IMR-90 (cell line): Measurements from ENCODE around the gene RAPH1.

Source experiments
- CEBPB ChIP-seq: IDR thresholded peaks from 2 replicates; pipeline ENCODE4 v1.6.1; 2012; ENCODE audit warnings: low read depth, low read length, improper control_type of control experiment
- CTCF ChIP-seq: conservative IDR thresholded peaks from 2 replicates; pipeline ENCODE4 v1.5.1; 2012; ENCODE audit warnings: mild to moderate bottlenecking, low read depth, low read length, improper control_type of control experiment
- MXI1 ChIP-seq: IDR thresholded peaks from 2 replicates; pipeline ENCODE4 v1.6.1; 2012; ENCODE audit warnings: low read depth, mild to moderate bottlenecking, low read length, moderate library complexity, borderline replicate concordance
- RAD21 ChIP-seq: IDR thresholded peaks from 2 replicates; pipeline ENCODE4 v1.6.1; 2012; ENCODE audit warnings: low read length, improper control_type of control experiment
- RFX5 ChIP-seq: IDR thresholded peaks from 2 replicates; pipeline ENCODE4 v1.8.0; 2012; ENCODE audit warnings: low read depth, mild to moderate bottlenecking, low read length, moderate library complexity
- SMC3 ChIP-seq: fragments of 150-350 bp; IDR thresholded peaks from 2 replicates; pipeline ENCODE4 v1.6.1; 2016; ENCODE audit warnings: low read depth, mild to moderate bottlenecking, antibody characterized with exemption, low read length, moderate library complexity
- USF2 ChIP-seq: fragments of 150-350 bp; IDR thresholded peaks from 2 replicates; pipeline ENCODE4 v1.6.1; 2017; ENCODE audit warnings: mild to moderate bottlenecking, antibody characterized with exemption, low read length, low read depth

GRCh38 chr2:203480623-203481022, 54.5 kb downstream of the RAPH1 start:
- TF ChIP-seq CTCF (no peak), CEBPB (no peak), RAD21 (no peak), USF2 (no peak), MXI1 (no peak), RFX5 (no peak), SMC3 (no peak)
